ENCODE measurements around the gene PAPLN.

The PAPLN gene

DNA sequence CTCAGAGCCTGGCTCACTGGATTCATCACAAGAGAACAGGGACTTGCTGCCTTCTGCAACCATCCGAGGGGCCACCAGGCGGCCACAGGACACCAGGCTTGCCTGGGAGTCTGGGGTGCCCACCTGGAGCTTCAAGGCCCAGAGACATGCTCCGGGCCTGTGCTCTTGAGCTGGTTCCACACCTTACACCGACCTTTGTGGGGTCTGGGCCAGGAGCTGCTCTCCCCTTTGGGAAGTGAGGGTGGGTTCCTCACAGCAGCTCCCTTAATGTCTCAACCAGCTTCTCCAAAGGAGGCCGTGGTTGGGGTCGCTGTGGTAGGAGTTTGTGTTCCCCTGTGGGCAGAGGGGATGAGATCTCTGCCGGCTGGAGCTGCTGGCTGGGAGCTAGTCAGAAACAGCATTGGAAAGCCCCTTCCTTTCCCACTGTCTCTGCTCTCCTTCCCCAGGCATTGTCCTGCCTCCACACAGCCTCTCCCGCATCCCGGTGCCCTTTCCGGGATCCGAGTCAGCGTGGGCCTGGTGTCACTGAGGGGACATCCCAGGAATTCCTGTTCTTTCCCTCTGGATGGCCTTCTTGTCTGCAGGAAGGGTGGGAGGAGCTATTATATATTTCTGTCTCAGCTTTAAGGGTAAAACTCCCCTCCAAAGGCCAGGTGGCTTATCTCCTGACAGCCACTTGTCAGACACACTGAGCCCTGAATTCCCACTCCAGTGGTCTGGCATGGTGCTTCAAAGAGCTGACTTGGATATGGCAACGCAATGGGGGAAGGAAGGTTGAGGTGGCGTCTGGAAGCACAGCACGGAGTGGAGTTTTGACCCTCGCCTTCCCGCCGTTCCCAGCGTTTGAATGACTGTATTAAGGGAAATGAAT, 5.1 kb upstream of the PAPLN start:
- DNase-seq, result no peak

DNA sequence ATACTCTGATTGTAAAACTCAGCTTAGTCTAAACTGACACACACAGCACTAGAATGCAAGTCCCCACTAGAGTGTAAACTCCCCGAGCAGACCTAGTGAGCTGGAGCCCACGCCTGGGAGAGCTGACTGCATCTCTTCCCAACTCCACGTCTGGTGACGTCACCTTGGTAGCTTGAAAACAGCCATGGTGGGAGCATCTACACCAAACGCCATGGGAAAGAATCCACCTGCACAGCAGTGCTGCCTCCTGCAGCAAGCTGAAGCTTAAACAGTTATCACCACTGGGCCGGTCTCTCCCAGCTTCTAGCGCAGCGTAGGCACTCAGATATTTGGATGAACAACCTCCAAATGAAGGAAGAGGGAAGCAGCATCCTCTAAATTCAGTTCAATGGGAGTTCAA, 4.3 kb upstream of the PAPLN start:
- DNase-seq, result no peak

- no peak for DNase-seq
Observed at GRCh38 chr14:73233564-73233963, 3.7 kb upstream of the PAPLN start.

GRCh38 chr14:73234029-73234428, 3.3 kb upstream of the PAPLN start:
- DNase-seq, result no peak

- DNase-seq, result no peak
Observed at GRCh38 chr14:73234586-73235394, 2.5 kb upstream of the PAPLN start.

- DNase-seq, result no peak
Observed at GRCh38 chr14:73235531-73236155, 1.7 kb upstream of the PAPLN start.

- DNase-seq, result no peak
Observed at GRCh38 chr14:73236157-73236556, 1.1 kb upstream of the PAPLN start.

DNA sequence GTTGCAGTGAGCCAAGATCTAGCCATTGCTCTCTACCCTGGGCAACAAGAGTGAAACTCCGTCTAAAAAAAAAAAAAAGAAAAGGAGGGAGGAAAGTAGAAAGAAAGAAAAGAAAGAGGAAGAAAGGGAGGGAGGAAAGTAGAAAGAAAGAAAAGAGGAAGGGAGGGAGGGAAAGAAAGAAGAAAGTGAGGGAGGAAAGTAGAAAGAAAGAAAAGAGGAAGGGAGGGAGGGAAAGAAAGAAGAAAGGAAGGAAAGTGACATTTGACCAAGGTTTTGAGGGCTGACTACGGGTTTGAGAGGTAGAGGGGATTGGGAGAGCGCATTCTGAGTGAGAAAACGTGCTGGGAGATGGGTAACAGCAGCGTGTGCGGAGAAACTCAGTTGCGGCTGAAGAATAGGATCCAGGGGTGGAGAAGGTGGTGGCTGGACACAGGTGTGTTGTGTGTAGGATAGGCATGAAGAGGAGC, 521 bp upstream of the PAPLN start:
- no peak for DNase-seq

- DNase-seq, result no peak
Observed at GRCh38 chr14:73237786-73238423, 599 bp downstream of the PAPLN start.

DNA sequence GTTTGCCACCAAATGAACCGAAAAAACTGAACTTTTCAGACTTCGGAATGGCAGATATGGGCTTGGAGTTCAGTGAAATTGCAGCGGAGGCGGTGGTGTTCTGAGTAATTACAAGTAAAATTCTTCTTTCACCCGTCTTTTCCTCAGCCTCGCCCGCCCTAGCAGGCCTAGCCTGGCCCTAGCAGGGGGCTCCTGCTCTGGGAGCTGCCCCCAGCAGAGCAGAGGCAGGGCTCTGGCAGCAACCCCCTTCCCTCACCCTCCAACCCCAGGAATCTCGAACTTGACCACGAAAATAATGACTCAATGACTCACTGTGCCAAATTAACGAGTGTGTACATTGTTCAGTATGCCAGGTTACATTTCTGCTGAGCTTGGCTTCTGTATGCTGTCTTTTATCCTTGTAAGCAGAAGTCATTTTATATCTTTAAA, 1.1 kb downstream of the PAPLN start:
- DNase-seq, result no peak

DNA sequence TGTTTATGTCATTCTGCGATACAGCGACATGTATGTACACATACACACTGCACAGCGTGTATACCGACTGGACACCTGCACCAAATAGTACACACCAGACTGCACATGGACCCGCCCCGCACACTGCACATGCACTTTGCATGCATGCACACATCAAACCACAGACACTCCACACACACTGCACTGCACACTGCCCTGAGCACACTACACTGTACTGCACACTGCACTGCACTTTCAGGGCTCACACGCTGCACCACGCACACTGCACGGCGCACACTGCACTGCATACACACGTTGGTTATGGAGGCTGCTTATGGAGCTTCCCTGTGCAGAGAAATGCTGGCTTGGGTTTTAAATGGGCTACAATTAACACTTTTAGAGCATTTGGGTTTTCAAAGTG, 1.6 kb downstream of the PAPLN start:
- no peak for DNase-seq

DNA sequence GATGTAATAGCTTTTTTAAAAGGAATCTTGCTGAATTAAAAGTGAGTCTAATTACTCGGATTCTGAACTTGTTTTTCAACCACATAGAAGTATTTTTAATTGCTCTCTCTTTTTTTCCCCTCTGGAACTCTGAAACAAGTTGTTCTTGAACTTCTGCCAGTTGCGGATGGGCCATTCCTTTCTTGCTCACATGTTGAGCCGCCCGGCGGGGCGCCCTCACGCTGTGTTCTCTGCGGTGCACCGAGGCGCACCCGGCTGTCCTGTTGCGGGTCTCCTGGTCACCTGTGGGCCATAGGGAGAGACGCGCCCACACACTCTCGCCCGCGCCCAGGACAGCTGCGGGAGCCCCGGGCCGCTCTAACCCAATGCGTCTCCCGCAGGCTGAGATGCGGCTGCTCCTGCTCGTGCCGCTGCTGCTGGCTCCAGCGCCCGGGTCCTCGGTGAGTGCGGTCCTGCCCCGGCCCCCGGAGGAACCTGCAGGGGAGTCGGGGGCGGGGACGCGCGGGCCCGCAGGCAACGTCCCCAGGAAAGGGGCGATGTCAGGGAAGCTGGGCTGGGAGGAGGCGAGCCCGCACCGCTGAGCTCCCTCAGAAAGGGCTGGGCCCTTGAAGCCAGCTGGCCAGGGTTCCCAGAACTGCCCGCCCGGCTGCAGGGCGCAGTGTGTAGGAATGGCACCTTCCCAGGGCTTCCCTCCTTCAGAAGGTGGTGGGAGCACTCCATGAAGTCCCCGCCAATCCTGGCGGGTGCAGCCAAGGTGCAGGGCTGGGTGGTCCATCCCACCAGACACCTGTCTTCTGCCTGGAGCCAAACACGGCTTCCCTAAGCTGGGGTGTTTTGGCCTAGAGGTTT, 2.3 kb downstream of the PAPLN start:
- no peak for DNase-seq

DNA sequence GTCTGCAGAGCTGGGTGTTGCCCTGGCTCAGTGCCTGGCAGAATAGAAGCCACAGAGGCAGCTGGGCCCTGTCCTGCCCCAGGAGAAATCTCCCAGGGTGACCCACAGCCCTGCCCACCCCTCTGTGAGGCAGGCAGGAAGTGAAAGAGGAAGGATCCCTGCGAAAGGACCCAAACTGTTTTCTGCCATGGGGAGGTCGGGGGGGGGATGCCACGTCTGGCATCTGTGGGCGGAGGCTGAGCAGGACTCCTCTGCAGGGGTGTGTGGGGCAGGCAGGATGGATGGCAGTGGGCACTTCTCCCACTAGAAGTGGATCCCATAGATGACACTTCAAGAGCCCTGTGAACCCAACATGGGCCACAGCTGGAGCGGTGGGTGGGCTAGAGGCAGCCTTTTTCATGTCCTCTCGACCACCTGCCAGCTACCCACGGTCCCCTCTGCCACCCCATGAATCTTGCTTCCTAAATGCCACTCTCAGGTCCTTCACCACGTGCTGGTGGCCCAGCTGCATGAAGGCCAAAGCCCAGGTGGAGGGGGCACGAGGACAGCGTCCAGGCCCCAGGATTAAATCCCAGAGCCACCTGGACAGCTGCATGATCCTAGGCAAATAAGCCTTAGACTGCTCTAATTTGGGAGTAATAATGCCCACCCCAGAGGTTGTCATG, 3.6 kb downstream of the PAPLN start:
- DNase-seq, result no peak

DNA sequence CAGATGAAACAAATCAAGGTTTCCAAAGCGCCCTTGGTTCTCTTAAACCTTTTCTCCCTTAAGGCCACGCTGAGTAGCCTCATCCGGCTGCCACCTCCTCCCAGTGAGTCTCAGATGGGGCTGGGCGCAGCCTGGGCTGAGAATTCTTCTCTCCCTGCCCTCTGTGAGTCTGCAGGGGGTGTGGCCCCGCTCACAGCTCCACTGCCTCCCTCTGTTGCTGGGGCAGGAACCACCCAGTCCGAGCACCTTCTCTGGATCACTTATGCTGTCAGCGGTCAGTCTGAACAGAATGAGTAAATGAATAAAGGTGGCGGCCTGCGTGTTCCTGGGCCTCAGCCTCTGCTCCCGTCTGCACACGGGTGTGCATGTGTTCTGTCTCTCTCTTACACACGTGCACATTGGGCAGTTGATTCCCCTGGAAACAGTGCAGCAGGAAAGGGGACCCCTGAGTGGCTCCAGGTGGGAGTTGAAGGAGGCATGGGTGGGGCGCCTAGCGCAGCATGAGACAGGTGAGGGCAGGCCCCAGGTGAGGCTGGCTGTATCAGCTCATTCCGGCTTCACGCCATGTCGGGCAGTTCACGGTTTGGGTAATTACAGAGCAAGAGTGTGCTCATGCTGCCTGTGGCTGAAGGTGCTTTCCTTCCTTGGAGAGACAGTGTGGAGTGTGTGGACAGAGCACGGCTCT, 4.3 kb downstream of the PAPLN start:
- DNase-seq, result no peak

GRCh38 chr14:73242357-73242901, 5.1 kb downstream of the PAPLN start:
- DNase-seq, result no peak

DNA sequence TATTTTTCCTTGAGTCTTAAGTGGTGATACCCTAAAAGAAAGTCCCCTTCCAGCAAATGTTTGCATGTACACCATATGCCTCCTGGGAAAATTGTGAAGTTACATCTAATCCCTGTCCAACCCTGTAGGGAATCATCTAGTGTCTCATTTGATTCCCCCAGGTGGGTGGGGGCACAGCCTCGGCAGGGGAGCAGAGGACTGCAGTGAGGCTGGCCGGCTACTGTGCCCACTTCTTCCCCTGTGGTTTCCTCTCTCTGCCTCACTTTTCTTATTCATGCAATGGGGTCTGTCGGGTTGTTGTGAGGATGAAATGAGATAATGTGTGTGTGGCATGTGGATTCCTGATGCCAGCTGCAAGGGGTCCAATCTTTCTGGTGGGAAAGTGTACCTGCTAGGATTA, 6.0 kb downstream of the PAPLN start:
- DNase-seq, result no peak

DNA sequence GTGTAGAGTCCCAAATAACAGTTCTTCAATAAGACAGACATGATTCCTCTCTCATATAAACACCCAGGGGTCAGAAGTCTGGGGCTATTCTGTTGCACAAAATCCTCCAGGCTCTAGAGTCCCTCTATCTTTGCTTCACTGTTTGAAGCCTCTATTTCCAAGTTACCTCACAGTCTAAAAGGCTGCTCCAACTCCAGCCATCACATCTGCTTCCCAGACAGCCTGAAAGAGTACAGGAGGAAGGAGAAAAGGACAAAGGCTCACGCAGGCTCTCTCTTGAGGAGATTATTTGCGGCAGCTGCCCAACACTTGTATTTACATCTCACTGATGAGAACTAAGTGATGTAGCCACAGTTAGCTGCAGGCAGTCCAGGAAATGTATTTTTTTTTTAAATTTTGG, 6.4 kb downstream of the PAPLN start:
- no peak for DNase-seq

GRCh38 chr14:73244541-73245290, 7.4 kb downstream of the PAPLN start:
- DNase-seq, result no peak

DNA sequence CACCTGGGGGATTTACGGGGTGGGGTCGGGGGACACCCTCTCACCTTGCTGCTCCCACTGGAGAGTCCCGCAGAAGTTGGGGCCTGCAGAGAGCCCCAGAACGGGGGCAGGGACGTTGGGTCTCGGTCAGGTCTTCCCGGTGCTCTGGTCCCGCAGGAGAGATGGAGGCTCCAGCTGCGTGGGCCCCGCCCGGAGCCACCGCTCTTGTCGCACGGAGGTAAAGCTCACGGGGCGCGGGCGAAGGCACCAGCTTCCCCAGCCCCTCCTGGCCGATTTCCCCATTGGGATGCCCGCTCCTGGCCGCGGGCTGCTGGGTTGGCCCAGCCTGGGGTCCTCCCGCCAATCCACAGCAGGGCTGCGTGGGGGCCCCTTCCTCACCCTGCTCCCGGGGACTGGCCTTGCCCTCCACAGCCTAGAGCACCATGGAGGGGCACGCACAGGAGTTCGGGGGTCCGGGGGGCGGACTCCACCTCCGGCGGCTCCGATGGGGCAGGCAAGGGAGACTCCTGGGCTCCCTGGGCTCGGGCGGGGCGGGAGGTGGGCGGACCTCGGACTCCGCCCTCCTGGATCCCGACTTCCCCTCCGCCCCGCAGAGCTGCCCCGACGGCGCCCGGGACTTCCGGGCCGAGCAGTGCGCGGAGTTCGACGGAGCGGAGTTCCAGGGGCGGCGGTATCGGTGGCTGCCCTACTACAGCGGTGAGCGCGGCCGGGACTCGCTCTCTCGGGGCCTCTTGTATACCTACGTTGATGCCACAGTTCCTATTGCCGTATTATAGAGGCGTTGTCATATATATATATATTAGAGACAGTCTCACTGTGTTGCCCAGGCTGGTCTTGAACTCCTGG, 8.4 kb downstream of the PAPLN start:
- peak; percentile 35 for DNase-seq
